ENCODE results near the gene NHLRC3.

GRCh38 chr13:39035799-39036198 is 2.5 kb upstream of the NHLRC3 start:
- TF ChIP-seq CTCF (IDR thresholded peaks at IDR 0.05) (no peak), POLR2A (IDR thresholded peaks at IDR 0.05) (no peak)

Measured in right lobe of liver (tissue), 4 donors.